ENCODE measurements around the gene KNSTRN.

- no peak for TF ChIP-seq EZH2 (IDR thresholded peaks at IDR 0.05; ENCODE audit: borderline replicate concordance, low read depth, low read length, poor library complexity, severe bottlenecking)
- peak; percentile 15 for TF ChIP-seq CTCF (conservative IDR thresholded peaks at IDR 0.05; ENCODE audit: low read depth, low read length)
These were observed 58.4 kb downstream of the KNSTRN start, which contains the start of gene BAHD1 for GRCh38 chr15:40440743-40441564.
